WERI-Rb-1 (cell line): Measurements from ENCODE around the gene MC2R.

Experiments
- DNase-seq: peaks from one replicate; pipeline ENCODE4 v3.0.0-alpha.2; 2020
- H3K27ac ChIP-seq: fragments of 250-450 bp; sonication (Bioruptor Pico); 2 replicates; pipeline ENCODE4 v1.5.1; 2020; ENCODE audit warnings: mild to moderate bottlenecking, moderate library complexity
- H3K27me3 ChIP-seq: fragments of 250-450 bp; sonication (Bioruptor Pico); 2 replicates; pipeline ENCODE4 v1.5.1; 2021; ENCODE audit warnings: mild to moderate bottlenecking, low read depth, moderate library complexity; ENCODE audit not compliant: insufficient read depth, severe bottlenecking
- H3K36me3 ChIP-seq: fragments of 250-450 bp; sonication (Bioruptor Pico); 2 replicates; pipeline ENCODE4 v1.5.1; 2020; ENCODE audit warnings: mild to moderate bottlenecking, moderate library complexity
- H3K4me3 ChIP-seq: 2 replicates; pipeline ENCODE4 v1.5.1; 2011; ENCODE audit warnings: low read depth, mild to moderate bottlenecking, control low read depth, low read length
- H3K9me3 ChIP-seq: fragments of 250-450 bp; sonication (Bioruptor Pico); 2 replicates; pipeline ENCODE4 v1.5.1; 2021; ENCODE audit warnings: mild to moderate bottlenecking, moderate library complexity; ENCODE audit not compliant: severe bottlenecking
- TF ChIP-seq, protein P1 (sequence below): IDR thresholded peaks from 2 replicates; pipeline ENCODE4 v1.5.1; 2011; ENCODE audit warnings: low read depth, mild to moderate bottlenecking, control low read depth, inconsistent platforms, low read length

Gene MC2R

DNA sequence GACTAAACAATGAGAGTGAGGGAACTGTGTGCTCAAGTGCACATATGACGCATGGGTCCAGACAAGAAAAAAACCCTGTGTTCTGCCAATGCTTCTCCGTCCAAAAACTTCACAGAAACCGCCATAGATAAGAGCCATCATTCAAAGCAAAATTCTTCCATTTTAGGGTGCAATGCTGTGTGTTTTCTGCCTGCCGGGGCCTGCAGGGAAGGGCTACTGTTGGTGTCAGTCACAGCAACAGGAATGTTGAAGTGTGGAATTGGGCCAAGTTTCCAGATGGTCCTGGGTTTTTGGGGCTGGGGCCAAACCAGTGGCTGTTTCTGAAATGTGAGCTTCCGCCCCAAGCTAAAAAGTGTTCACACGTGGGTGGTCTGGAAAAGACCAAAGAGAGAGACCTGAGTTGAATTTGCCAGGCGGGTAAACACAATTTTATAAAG lies 677 bp upstream of the MC2R start:
- peaks cover 96% of the 10 kb centered on the region for H3K27me3 ChIP-seq
- no peak for DNase-seq
- TF ChIP-seq, protein P1, sequence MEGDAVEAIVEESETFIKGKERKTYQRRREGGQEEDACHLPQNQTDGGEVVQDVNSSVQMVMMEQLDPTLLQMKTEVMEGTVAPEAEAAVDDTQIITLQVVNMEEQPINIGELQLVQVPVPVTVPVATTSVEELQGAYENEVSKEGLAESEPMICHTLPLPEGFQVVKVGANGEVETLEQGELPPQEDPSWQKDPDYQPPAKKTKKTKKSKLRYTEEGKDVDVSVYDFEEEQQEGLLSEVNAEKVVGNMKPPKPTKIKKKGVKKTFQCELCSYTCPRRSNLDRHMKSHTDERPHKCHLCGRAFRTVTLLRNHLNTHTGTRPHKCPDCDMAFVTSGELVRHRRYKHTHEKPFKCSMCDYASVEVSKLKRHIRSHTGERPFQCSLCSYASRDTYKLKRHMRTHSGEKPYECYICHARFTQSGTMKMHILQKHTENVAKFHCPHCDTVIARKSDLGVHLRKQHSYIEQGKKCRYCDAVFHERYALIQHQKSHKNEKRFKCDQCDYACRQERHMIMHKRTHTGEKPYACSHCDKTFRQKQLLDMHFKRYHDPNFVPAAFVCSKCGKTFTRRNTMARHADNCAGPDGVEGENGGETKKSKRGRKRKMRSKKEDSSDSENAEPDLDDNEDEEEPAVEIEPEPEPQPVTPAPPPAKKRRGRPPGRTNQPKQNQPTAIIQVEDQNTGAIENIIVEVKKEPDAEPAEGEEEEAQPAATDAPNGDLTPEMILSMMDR, result no peak
- H3K36me3 ChIP-seq, result no peaks in the 10 kb centered on the region
- H3K9me3 ChIP-seq, result no peaks in the 10 kb centered on the region
- H3K27ac ChIP-seq, result no peak overlapping the region
- H3K4me3 ChIP-seq, result no peak overlapping the region

DNA sequence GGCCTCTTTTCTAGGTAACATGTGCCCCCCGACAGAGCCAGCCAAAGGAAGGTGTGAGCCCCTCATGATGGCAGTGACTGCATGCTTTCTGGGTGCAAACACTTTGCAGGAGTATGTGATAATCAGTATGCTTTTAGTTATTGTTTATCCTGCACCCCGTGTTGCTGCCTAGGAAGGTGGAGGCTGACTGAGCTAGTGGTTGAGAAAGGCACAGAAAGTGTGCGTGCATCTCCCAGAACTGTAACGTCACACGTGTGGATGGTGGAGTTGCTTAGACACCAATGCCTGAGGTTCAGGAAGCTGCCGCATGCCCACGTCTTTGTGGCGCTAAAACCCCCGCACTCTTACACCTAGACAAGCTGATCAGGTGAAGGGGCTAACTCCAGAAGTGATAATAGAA lies 580 bp downstream of the MC2R start:
- TF ChIP-seq, protein P1, result no peak
- Histone ChIP-seq H3K36me3 (no peaks in the 10 kb centered on the region), H3K27ac (no peak overlapping the region), H3K9me3 (no peaks in the 10 kb centered on the region), H3K27me3 (peaks cover 93% of the 10 kb centered on the region), H3K4me3 (no peak overlapping the region)
- no peak for DNase-seq

- H3K9me3 ChIP-seq, result no peaks in the 10 kb centered on the region
- no peak overlapping the region for H3K27ac ChIP-seq
- TF ChIP-seq, protein P1, result no peak
- peaks cover 93% of the 10 kb centered on the region for H3K27me3 ChIP-seq
- H3K36me3 ChIP-seq, result no peaks in the 10 kb centered on the region
- DNase-seq, result no peak
- H3K4me3 ChIP-seq, result no peak overlapping the region
These were observed 1.2 kb downstream of the MC2R start for GRCh38 chr18:13914170-13914569.

GRCh38 chr18:13913205-13913604 lies 2.1 kb downstream of the MC2R start:
- TF ChIP-seq, protein P1, result no peak
- peaks cover 93% of the 10 kb centered on the region for H3K27me3 ChIP-seq
- no peak for DNase-seq
- H3K27ac ChIP-seq, result no peak overlapping the region
- no peak overlapping the region for H3K4me3 ChIP-seq
- no peaks in the 10 kb centered on the region for H3K36me3 ChIP-seq
- H3K9me3 ChIP-seq, result no peaks in the 10 kb centered on the region

- no peak overlapping the region for H3K4me3 ChIP-seq
- H3K27me3 ChIP-seq, result peaks cover 94% of the 10 kb centered on the region
- no peak for DNase-seq
- no peak overlapping the region for H3K27ac ChIP-seq
- TF ChIP-seq, protein P1, result no peak
- no peaks in the 10 kb centered on the region for H3K36me3 ChIP-seq
- no peaks in the 10 kb centered on the region for H3K9me3 ChIP-seq
These were observed 2.7 kb downstream of the MC2R start for GRCh38 chr18:13912601-13913000.

- H3K27ac ChIP-seq, result no peak overlapping the region
- no peaks in the 10 kb centered on the region for H3K36me3 ChIP-seq
- no peak overlapping the region for H3K4me3 ChIP-seq
- TF ChIP-seq, protein P1, result no peak
- H3K27me3 ChIP-seq, result peaks cover 89% of the 10 kb centered on the region
- no peak for DNase-seq
- H3K9me3 ChIP-seq, result no peaks in the 10 kb centered on the region
These were observed 4.3 kb downstream of the MC2R start for GRCh38 chr18:13910986-13911385.
